Stimulated activated naive CD8-positive, alpha-beta T cell treated with anti-CD3 and anti-CD28 coated beads, Interleukin-15, Interleukin-2, amounts not matched to agents 100 ng/mL and 50 ng/mL, for 24 hours (primary cell): ENCODE results near the gene ST3GAL3.

Experiments
- H3K27ac Mint-ChIP-seq: one replicate; pipeline ENCODE4 v1.8.0; 2021; ENCODE audit warnings: mild to moderate bottlenecking, mixed read lengths
- H3K27me3 Mint-ChIP-seq: one replicate; pipeline ENCODE4 v1.8.0; 2021; ENCODE audit warnings: mixed read lengths
- H3K36me3 Mint-ChIP-seq: one replicate; pipeline ENCODE4 v1.8.0; 2021; ENCODE audit warnings: low read depth, mixed read lengths
- H3K4me1 Mint-ChIP-seq: one replicate; pipeline ENCODE4 v1.8.0; 2021; ENCODE audit warnings: low read depth, mixed read lengths
- H3K4me3 Mint-ChIP-seq: one replicate; pipeline ENCODE4 v1.8.0; 2021; ENCODE audit warnings: mild to moderate bottlenecking, mixed read lengths
- H3K9me3 Mint-ChIP-seq: one replicate; pipeline ENCODE4 v1.8.0; 2021; ENCODE audit warnings: mixed read lengths

ST3GAL3 gene

GRCh38 chr1:43934101-43934985 lies 227.0 kb downstream of the ST3GAL3 start:
- H3K4me3 Mint-ChIP-seq = peak overlapping the region; percentile 26

DNA sequence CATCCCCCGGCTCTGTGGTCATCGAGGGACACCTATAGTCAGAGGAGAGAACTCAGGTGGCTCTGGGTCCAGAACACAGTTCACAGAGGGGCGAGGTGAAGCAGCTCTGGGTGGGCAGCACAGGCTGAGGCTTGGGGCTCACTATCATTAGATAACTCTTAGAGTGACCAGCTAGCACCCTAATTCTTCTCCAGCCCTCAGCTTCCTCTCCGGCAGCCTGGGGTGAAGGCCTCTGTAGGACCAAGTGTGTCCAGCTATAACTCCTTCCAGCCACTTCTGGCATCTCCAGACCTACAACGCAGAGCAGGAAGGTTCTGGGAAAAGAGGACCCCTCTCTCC lies 227.6 kb downstream of the ST3GAL3 start:
- Mint-ChIP-seq H3K36me3 (no peaks in the 10 kb centered on the region), H3K9me3 (no peaks in the 10 kb centered on the region), H3K4me1 (peaks cover 12% of the 10 kb centered on the region), H3K27me3 (peaks cover 23% of the 10 kb centered on the region), H3K4me3 (no peak overlapping the region), H3K27ac (no peak overlapping the region)

More at GRCh38 chr1:43934101-43934985, 227.0 kb downstream of the ST3GAL3 start:
- Mint-ChIP-seq H3K36me3 (no peaks in the 10 kb centered on the region), H3K4me1 (peaks cover 17% of the 10 kb centered on the region), H3K9me3 (no peaks in the 10 kb centered on the region), H3K27ac (no peak overlapping the region), H3K27me3 (peaks cover 23% of the 10 kb centered on the region)

DNA sequence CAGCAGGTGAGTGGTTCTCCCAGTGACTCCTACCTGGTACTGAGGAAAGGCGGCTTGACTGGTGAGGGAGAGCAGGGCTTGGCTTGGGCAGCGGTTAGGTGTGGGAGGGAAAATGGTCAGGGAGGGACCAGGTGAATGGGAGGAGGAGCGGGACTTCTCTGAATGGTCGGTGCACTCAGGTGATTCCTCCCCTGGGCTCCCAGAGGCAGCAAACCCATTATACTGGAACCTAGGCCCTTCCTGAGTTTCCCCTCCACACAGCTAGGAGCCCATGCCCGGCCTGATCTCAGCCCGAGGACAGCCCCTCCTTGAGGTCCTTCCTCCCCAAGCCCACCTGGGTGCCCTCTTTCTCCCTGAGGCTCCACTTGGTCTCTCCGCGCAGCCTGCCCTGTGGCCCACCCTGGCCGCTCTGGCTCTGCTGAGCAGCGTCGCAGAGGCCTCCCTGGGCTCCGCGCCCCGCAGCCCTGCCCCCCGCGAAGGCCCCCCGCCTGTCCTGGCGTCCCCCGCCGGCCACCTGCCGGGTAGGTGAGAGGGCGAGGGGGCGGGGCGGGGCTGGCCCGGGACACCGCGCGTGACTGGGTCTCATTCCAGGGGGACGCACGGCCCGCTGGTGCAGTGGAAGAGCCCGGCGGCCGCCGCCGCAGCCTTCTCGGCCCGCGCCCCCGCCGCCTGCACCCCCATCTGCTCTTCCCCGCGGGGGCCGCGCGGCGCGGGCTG lies 228.5 kb downstream of the ST3GAL3 start:
- no peak overlapping the region for H3K27ac Mint-ChIP-seq

GRCh38 chr1:43936431-43937151 lies 229.3 kb downstream of the ST3GAL3 start:
- Mint-ChIP-seq H3K4me3 (no peak overlapping the region), H3K27ac (no peak overlapping the region), H3K27me3 (peaks cover 23% of the 10 kb centered on the region), H3K36me3 (no peaks in the 10 kb centered on the region), H3K4me1 (peaks cover 12% of the 10 kb centered on the region), H3K9me3 (no peaks in the 10 kb centered on the region)

More for the DNA sequence above, 228.5 kb downstream of the ST3GAL3 start:
- peaks cover 12% of the 10 kb centered on the region for H3K4me1 Mint-ChIP-seq
- no peak overlapping the region for H3K4me3 Mint-ChIP-seq
- H3K27me3 Mint-ChIP-seq = peaks cover 23% of the 10 kb centered on the region
- H3K36me3 Mint-ChIP-seq = no peaks in the 10 kb centered on the region
- no peaks in the 10 kb centered on the region for H3K9me3 Mint-ChIP-seq

DNA sequence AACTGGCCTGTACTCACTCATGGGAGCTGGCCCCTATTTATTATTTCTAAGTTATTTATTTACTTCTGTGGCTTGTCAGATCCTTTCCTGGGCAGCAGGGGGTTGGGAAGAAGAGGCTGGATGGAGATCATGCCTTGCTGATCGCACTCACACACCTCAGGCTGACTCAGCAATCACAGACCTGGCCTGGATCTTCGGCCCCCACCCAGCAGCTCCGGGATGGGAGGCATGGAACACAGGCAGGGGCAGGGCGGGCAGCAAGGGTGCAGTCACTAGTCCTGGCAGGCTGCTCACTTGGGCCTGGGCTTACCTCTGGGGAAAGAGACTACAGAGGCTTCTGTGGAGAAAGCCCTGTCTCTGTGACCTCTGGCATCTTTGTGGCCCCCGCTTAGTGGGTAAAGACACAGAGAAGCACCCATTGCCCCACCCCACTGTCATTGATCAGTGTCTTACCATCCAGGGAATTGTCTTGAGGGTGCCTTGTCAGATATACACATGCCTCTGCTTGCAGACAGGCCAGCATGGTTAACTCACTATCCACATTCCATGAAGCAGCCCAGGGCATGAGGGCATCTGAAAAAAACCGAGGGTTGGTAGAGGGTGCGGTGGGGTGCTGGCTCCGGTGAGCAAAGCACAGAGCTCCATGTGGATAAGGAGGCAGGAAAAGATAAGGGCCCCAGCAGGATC lies 230.0 kb downstream of the ST3GAL3 start:
- peaks cover 12% of the 10 kb centered on the region for H3K4me1 Mint-ChIP-seq
- no peak overlapping the region for H3K27ac Mint-ChIP-seq
- H3K9me3 Mint-ChIP-seq = no peaks in the 10 kb centered on the region
- H3K4me3 Mint-ChIP-seq = no peak overlapping the region
- H3K36me3 Mint-ChIP-seq = no peaks in the 10 kb centered on the region
- peaks cover 22% of the 10 kb centered on the region for H3K27me3 Mint-ChIP-seq

GRCh38 chr1:43938383-43938782 lies 231.0 kb downstream of the ST3GAL3 start:
- Mint-ChIP-seq H3K4me3 (no peak overlapping the region), H3K36me3 (peaks cover 8% of the 10 kb centered on the region), H3K27ac (no peak overlapping the region), H3K27me3 (peaks cover 13% of the 10 kb centered on the region), H3K4me1 (peaks cover 13% of the 10 kb centered on the region), H3K9me3 (no peaks in the 10 kb centered on the region)

DNA sequence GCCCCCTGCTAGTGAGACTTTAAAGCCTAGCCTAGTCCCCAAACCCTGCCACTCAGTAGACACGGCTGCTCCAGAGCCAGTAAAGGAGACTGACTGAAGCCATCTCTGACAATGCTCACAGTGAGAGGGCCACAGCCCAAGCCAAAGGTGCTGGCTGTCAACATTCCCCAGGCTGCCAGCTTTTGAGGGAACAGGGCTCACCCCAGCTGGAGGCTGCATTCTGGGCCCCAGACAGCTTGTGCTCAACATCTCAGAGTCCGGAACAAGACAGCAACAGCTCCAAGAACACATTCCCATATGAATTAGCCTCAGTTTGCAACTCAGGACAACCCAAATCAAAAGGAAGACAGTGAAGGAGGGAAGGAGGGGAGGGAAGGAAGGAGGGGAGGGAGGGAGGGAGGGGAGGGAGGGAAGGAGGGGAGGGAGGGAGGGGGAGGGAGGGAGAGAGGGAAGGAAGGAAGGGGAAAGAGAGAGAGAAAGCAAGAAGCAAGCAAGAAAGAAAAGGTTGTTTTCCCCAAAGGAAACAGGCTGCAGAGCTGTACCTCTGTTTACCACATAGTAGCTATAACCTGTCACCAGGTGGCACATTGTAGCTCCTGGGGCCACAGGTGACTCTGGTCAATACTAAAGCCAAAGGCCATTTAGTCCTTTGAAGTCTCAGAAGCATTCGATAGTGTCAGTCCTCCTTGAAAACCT lies 231.7 kb downstream of the ST3GAL3 start:
- Mint-ChIP-seq H3K4me3 (no peak overlapping the region), H3K9me3 (no peaks in the 10 kb centered on the region), H3K4me1 (peaks cover 10% of the 10 kb centered on the region), H3K27me3 (peaks cover 10% of the 10 kb centered on the region), H3K27ac (no peak overlapping the region), H3K36me3 (peaks cover 8% of the 10 kb centered on the region)

- Mint-ChIP-seq H3K27me3 (no peaks in the 10 kb centered on the region), H3K4me3 (no peak overlapping the region), H3K9me3 (no peaks in the 10 kb centered on the region), H3K27ac (no peak overlapping the region), H3K36me3 (peaks cover 8% of the 10 kb centered on the region), H3K4me1 (peaks cover 28% of the 10 kb centered on the region)
Observed at GRCh38 chr1:43942411-43942810, 235.1 kb downstream of the ST3GAL3 start.

DNA sequence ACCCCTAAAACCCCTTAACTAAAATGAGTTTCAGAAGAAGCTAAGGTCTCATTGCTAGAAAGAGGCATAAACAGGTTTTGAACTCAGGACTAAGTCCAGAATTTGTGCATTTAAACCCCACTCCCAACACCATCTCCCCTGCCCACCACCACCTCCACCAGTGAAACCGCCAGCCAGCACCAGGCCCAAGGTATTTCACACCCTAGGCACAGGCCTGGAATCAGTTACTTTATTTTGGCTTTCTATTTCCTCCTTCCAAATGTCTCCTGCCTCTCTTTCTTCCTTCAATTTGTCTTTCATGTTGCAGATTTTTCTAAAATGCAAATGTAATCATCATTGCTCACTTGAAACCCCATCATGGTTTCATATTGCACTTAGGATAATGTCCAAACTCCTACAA lies 237.5 kb downstream of the ST3GAL3 start:
- no peaks in the 10 kb centered on the region for H3K27me3 Mint-ChIP-seq
- peaks cover 8% of the 10 kb centered on the region for H3K36me3 Mint-ChIP-seq
- H3K27ac Mint-ChIP-seq = peak overlapping the region; percentile 36

DNA sequence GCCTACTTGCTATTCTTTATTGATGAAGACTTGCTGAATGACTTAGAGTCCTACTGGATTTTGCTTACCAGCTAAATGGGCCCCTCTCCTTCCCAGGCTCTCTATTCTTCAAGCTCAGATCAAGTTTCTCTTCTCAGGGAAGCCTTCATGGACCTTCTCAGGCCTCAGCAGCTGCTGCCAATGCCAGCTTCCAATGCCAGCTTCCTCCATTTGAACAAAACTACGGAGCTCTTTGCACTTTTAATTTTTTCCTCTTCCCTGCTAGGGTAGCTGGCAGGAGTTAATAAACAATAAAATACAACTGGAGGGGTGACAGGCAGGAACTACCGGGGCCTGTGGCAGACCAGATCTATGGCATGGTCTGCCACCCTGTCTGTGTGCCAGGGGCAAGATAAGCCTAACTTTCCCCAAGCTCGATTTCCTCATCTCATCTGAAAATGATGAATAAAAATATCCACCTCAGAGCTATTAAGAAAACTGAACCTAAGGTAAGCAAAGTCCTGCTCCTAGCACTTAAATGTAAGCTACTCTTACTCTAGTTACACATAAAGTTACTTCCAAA lies 238.4 kb downstream of the ST3GAL3 start:
- peak overlapping the region; percentile 97 for H3K4me3 Mint-ChIP-seq
- H3K27ac Mint-ChIP-seq = peak overlapping the region; percentile 97
- no peaks in the 10 kb centered on the region for H3K27me3 Mint-ChIP-seq
- peaks cover 47% of the 10 kb centered on the region for H3K4me1 Mint-ChIP-seq
- peaks cover 15% of the 10 kb centered on the region for H3K36me3 Mint-ChIP-seq
- H3K9me3 Mint-ChIP-seq = no peaks in the 10 kb centered on the region

More for the DNA sequence above, 237.5 kb downstream of the ST3GAL3 start:
- Mint-ChIP-seq H3K9me3 (no peaks in the 10 kb centered on the region), H3K4me3 (peak overlapping the region; percentile 97), H3K4me1 (peaks cover 40% of the 10 kb centered on the region)

GRCh38 chr1:43946236-43947060 lies 239.1 kb downstream of the ST3GAL3 start, which contains the start of gene IPO13:
Gene IPO13, plus strand, starts transcription at chr1:43946950. Its CDS starts 651 bp downstream, at chr1:43947601.
- H3K27me3 Mint-ChIP-seq = no peaks in the 10 kb centered on the region
- H3K27ac Mint-ChIP-seq = peak within 1 kb of the TSS; percentile 97
- H3K4me3 Mint-ChIP-seq = peak within 1 kb of the TSS; percentile 97
- peaks cover 15% of the 10 kb centered on the region for H3K36me3 Mint-ChIP-seq
- no peaks in the 10 kb centered on the region for H3K9me3 Mint-ChIP-seq
- H3K4me1 Mint-ChIP-seq = peaks cover 47% of the 10 kb centered on the region

GRCh38 chr1:43947061-43947873 lies 239.9 kb downstream of the ST3GAL3 start:
- Mint-ChIP-seq H3K4me3 (peak overlapping the region; percentile 97), H3K27me3 (no peaks in the 10 kb centered on the region), H3K4me1 (peaks cover 47% of the 10 kb centered on the region), H3K9me3 (no peaks in the 10 kb centered on the region), H3K27ac (peak overlapping the region; percentile 97), H3K36me3 (peaks cover 15% of the 10 kb centered on the region)
